Measurements from ENCODE around the gene CYP4X1.
"Not testable (repeated sequence)": the region's sequence is repeated elsewhere in the genome, so short reads cannot be mapped to it uniquely, and the experiment has no call there.

Gene CYP4X1

GRCh38 chr1:47069509-47069908, 46.0 kb downstream of the CYP4X1 start:
- H3K27me3 ChIP-seq (ENCODE audit: control insufficient read depth in 5 of 5, insufficient read depth in 4 of 5, low read length in 5 of 5); H3K4me1 ChIP-seq (ENCODE audit: control insufficient read depth in 5 of 5, insufficient read depth in 5 of 5, low read length in 5 of 5); H3K36me3 ChIP-seq (ENCODE audit: control insufficient read depth in 5 of 5, insufficient read depth in 5 of 5, low read length in 5 of 5); H3K27ac ChIP-seq (ENCODE audit: low read depth, low read length); H3K4me3 ChIP-seq (ENCODE audit: low read depth in 1 of 5, low read length in 5 of 5); H3K9ac ChIP-seq (ENCODE audit: low read length in 5 of 5); H3K9me3 ChIP-seq (ENCODE audit: control insufficient read depth in 5 of 5, low read length in 5 of 5): not testable (repeated sequence)

- not testable (repeated sequence) for H3K36me3 ChIP-seq (ENCODE audit: control insufficient read depth in 5 of 5, insufficient read depth in 5 of 5, low read length in 5 of 5); H3K27me3 ChIP-seq (ENCODE audit: control insufficient read depth in 5 of 5, insufficient read depth in 4 of 5, low read length in 5 of 5); H3K9ac ChIP-seq (ENCODE audit: low read length in 5 of 5); H3K4me1 ChIP-seq (ENCODE audit: control insufficient read depth in 5 of 5, insufficient read depth in 5 of 5, low read length in 5 of 5); H3K27ac ChIP-seq (ENCODE audit: low read depth, low read length); H3K4me3 ChIP-seq (ENCODE audit: low read depth in 1 of 5, low read length in 5 of 5); H3K9me3 ChIP-seq (ENCODE audit: control insufficient read depth in 5 of 5, low read length in 5 of 5)
These were observed 65.9 kb downstream of the CYP4X1 start for GRCh38 chr1:47089356-47089755.

- H3K27me3 ChIP-seq (ENCODE audit: control insufficient read depth in 5 of 5, insufficient read depth in 4 of 5, low read length in 5 of 5); H3K4me3 ChIP-seq (ENCODE audit: low read depth in 1 of 5, low read length in 5 of 5); H3K9me3 ChIP-seq (ENCODE audit: control insufficient read depth in 5 of 5, low read length in 5 of 5); H3K4me1 ChIP-seq (ENCODE audit: control insufficient read depth in 5 of 5, insufficient read depth in 5 of 5, low read length in 5 of 5); H3K36me3 ChIP-seq (ENCODE audit: control insufficient read depth in 5 of 5, insufficient read depth in 5 of 5, low read length in 5 of 5); H3K27ac ChIP-seq (ENCODE audit: low read depth, low read length); H3K9ac ChIP-seq (ENCODE audit: low read length in 5 of 5): not testable (repeated sequence)
These were observed 68.0 kb downstream of the CYP4X1 start for GRCh38 chr1:47091476-47091875.
